Measurements from ENCODE around the gene PI4KA. TPM values are rescaled to one million over a fixed set of nuclear protein-coding genes. Genes with fewer than 3 reads are reported as not detected.

Gene PI4KA
- 100 to 1,000 TPM in 1 of 5 donors, 10 to 100 TPM in 4; 37.3 to 174 (median 91.9) TPM for total RNA-seq
- 10 to 100 TPM; 22.7 to 33.0 (median 25.1) TPM for polyA plus RNA-seq
- long read RNA-seq, donor 1, result 0 reads
- long read RNA-seq, donor 2, partial matches to known transcripts, result 0 of 1 reads
- long read RNA-seq, donor 2, other reads (novel, unspliced or antisense), result 0 of 1 reads
- long read RNA-seq, donor 3, partial matches to known transcripts, result 0 of 1 reads
- long read RNA-seq, donor 3, other reads (novel, unspliced or antisense), result 0 of 1 reads
- long read RNA-seq, donor 4, result 0 reads
- long read RNA-seq, donor 5, partial matches to known transcripts, result 7 of 8 reads
- long read RNA-seq, donor 5, other reads (novel, unspliced or antisense), result 0 of 8 reads
- long read RNA-seq, donor 6, full-length matches to known transcripts, result 5 of 23 reads
- long read RNA-seq, donor 6, partial matches to known transcripts, result 18 of 23 reads
- long read RNA-seq, donor 6, other reads (novel, unspliced or antisense), result 0 of 23 reads
- long read RNA-seq, donor 7, partial matches to known transcripts, result 9 of 9 reads
- long read RNA-seq, donor 7, other reads (novel, unspliced or antisense), result 0 of 9 reads
- long read RNA-seq, donor 8, partial matches to known transcripts, result 22 of 35 reads
- long read RNA-seq, donor 8, other reads (novel, unspliced or antisense), result 12 of 35 reads
- long read RNA-seq, donor 9, partial matches to known transcripts, result 5 of 5 reads
- long read RNA-seq, donor 9, other reads (novel, unspliced or antisense), result 0 of 5 reads
- long read RNA-seq, donor 10, result 0 reads

DNA sequence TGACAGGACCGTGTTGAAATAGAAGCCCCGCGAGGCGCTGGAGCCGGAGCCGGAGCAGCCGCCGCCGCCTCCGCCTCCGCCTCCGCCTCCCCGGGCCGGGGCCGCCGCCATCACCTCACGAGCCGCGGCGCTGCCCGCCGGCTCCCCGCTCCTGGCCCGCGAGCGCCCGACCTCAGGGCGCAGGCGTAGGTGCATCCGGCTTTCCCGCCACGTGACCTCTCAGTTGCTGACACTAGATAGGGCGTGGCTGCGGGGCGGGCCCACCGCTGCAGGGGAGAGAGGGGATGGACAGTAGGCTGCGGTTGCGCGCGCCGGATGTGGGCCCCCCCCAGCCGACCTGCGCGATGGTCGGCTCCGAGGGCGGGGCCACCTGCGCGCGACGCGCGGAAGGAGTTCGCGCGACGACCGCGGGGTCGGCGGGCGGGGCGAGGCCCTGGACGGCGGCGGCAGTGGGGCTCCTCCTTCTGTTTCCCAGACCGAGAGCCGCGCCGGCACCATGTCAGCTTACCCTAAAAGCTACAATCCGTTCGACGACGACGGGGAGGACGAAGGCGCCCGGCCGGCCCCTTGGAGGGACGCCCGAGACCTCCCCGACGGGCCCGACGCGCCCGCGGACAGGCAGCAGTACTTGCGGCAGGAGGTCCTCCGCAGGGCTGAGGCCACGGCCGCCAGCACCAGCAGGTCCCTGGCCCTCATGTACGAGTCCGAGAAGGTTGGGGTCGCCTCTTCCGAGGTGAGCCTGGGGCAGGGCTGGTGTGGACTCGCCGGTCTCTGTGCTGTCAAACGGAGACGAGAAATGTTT is at the start of gene PI4KA, which contains the start of gene SNAP29:
TSS of gene PI4KA (minus strand) at position 197 of the 802 bp plus-strand sequence. CDS start at position 111, 86 bp downstream.
TSS of gene SNAP29 (plus strand) at position 393 of the 802 bp plus-strand sequence. CDS start at position 497, 104 bp downstream.
- intact Hi-C loops (cut with DNase I; ENCODE audit: low total_unique reads), result no loop called here
- H3K27ac ChIP-seq, result peak within 1 kb of the TSS; percentile 90 to 96 (median 94)
- H3K27me3 ChIP-seq, result no peaks in the 10 kb centered on the region
- WGBS, 5 donors, result 0 to 1% (median 0%) methylated on average over 49 to 100 of the region's 100 CpGs
- no peaks in the 10 kb centered on the region for H3K9me3 ChIP-seq
- peaks cover 0 to 28% (median 17%) of the 10 kb centered on the region in 4 donors for H3K36me3 ChIP-seq
- no peak for TF ChIP-seq POLR2A (IDR thresholded peaks at IDR 0.05)
- peak; percentile 92 to 98 (median 95) for TF ChIP-seq POLR2AphosphoS5 (IDR thresholded peaks at IDR 0.05)
- TF ChIP-seq, protein P1, sequence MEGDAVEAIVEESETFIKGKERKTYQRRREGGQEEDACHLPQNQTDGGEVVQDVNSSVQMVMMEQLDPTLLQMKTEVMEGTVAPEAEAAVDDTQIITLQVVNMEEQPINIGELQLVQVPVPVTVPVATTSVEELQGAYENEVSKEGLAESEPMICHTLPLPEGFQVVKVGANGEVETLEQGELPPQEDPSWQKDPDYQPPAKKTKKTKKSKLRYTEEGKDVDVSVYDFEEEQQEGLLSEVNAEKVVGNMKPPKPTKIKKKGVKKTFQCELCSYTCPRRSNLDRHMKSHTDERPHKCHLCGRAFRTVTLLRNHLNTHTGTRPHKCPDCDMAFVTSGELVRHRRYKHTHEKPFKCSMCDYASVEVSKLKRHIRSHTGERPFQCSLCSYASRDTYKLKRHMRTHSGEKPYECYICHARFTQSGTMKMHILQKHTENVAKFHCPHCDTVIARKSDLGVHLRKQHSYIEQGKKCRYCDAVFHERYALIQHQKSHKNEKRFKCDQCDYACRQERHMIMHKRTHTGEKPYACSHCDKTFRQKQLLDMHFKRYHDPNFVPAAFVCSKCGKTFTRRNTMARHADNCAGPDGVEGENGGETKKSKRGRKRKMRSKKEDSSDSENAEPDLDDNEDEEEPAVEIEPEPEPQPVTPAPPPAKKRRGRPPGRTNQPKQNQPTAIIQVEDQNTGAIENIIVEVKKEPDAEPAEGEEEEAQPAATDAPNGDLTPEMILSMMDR (IDR thresholded peaks at IDR 0.05), result peak in 1 of 7 experiments; percentile 8
- H3K4me3 ChIP-seq, result peak within 1 kb of the TSS; percentile 71 to 93 (median 76)
- H3K4me1 ChIP-seq, result peaks cover 28 to 77% (median 52%) of the 10 kb centered on the region in 4 donors
- DNase-seq, result peak; percentile 99

DNA sequence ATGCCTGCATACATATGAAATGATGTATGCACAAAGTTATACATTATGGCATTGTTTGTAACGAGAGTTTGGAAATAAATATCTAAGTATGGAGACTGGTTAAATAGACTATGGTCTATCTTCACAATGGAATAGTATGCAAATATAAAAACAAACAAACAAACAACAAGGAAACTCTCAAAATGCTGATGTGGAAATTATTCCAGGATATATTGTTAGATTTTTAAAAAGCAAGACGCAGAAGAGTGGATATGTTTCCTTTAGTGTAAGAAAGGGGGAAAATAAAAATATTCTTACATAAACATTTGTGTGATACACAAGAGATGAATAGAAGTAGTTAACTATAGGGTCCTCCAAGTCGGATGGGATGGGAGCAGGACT is 47.8 kb upstream of the PI4KA start:
- TF ChIP-seq POLR2A (IDR thresholded peaks at IDR 0.05) (no peak), EP300 (IDR thresholded peaks at IDR 0.05) (no peak), POLR2AphosphoS5 (IDR thresholded peaks at IDR 0.05) (no peak)
- TF ChIP-seq, protein P1 (IDR thresholded peaks at IDR 0.05), result no peak
- no peak for DNase-seq
- no peaks in the 10 kb centered on the region for H3K36me3 ChIP-seq
- peaks cover 0 to 3% (median 0%) of the 10 kb centered on the region in 4 donors for H3K4me1 ChIP-seq
- H3K27ac ChIP-seq, result no peak overlapping the region
- H3K9me3 ChIP-seq, result no peaks in the 10 kb centered on the region
- intact Hi-C loops (cut with DNase I; ENCODE audit: low total_unique reads), result no loop called here
- no peak overlapping the region for H3K4me3 ChIP-seq
- H3K27me3 ChIP-seq, result no peaks in the 10 kb centered on the region
- 76 to 84% (median 79%) methylated on average over 3 of the region's 3 CpGs for WGBS, 5 donors

DNA sequence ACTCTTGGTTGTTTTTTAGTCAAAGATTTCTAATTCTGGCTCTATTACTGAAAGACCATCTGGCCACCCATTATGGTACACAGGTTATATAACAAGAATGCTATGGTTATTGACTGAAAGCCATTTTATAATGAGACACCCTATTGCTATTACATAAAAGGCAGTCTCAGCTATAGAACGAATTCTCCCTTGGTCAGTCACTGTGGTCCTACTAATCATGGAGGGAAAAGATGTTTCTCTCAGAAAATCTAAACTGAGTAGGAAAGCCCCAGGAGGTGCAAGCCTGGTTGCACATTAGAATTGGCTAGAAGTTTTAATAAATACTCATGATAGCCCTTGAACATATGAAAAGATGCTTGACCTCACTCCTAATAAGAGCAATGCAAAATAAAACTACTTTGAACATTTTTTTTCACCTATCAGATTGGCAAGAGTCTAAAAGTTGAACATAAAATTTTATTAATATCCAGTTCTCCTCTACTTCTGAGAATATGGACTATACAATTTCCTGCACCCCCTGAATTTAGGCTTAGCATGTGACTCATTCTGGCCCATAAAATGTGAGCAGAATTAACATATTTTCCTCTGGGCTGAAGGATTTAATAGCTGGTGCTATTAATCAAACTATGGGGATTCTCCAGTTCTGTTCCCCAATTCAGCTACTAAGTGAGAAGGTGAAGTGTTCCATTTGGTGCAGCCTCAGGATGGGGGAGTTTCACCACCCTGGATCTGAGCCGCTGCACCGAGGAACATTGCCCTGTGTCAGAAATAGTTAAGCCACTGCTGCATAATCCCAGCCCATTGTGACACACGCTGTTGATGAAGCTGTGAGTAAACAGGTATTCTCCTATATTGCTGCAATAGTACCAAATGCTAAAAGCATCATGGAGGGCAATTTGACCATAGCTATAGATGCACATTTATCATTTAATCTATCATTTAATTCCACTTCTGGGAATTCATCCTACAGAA is 47.1 kb upstream of the PI4KA start:
- H3K36me3 ChIP-seq, result no peaks in the 10 kb centered on the region
- no peaks in the 10 kb centered on the region for H3K9me3 ChIP-seq
- TF ChIP-seq POLR2AphosphoS5 (IDR thresholded peaks at IDR 0.05) (no peak), EP300 (IDR thresholded peaks at IDR 0.05) (no peak), POLR2A (IDR thresholded peaks at IDR 0.05) (no peak)
- TF ChIP-seq, protein P1 (IDR thresholded peaks at IDR 0.05), result no peak
- DNase-seq, result no peak
- no peak overlapping the region for H3K4me3 ChIP-seq
- no peak overlapping the region for H3K27ac ChIP-seq
- peaks cover 0 to 3% (median 0%) of the 10 kb centered on the region in 4 donors for H3K4me1 ChIP-seq
- H3K27me3 ChIP-seq, result no peaks in the 10 kb centered on the region
- intact Hi-C loops (cut with DNase I; ENCODE audit: low total_unique reads), result no loop called here
- 62 to 76% (median 67%) methylated on average over 4 of the region's 4 CpGs for WGBS, 5 donors

Data from stomach (tissue), 19 donors.